SK-N-SH (cell line): ENCODE measurements around the gene RIT1. TPM values are rescaled to one million over a fixed set of nuclear protein-coding genes. Genes with fewer than 3 reads are reported as not detected.
A peak's percentile ranks its signal among the peaks of the same experiment; 100 is the strongest.

Experiments
- CTCF ChIA-PET: fragments of 300-600, 350-600 bp; formaldehyde crosslinking; extraction: SDS; loops from one replicate; lab custom pipeline; 2021; lab: Yijun Ruan, JAX
- POLR2A ChIA-PET: fragments of 350-600 bp; sonication (Branson Sonifier 250); formaldehyde crosslinking; extraction: SDS; loops from one replicate; lab custom pipeline; 2020; ENCODE audit warnings: antibody characterized with exemption, inconsistent platforms; lab: Yijun Ruan, JAX
- DNase-seq: peaks from one replicate; pipeline ENCODE4 v3.0.0; 2012
- H2AFZ ChIP-seq: fragments of 200-600 bp; sonication (generic); 2 replicates; pipeline ENCODE4 v1.8.1; 2016; ENCODE audit warnings: antibody characterized with exemption, mild to moderate bottlenecking, low read depth
- H3F3A ChIP-seq: fragments of 200-600 bp; sonication (generic); replicated peaks from 2 replicates; pipeline ENCODE3; 2016; ENCODE audit warnings: antibody characterized with exemption, mild to moderate bottlenecking; ENCODE audit not compliant: insufficient read depth
- H3K27ac ChIP-seq, 2 experiments: fragments of 200-500 bp in 1 of 2; fragments of 200-600 bp in 1 of 2; sonication (Bioruptor generic) in 1 of 2; sonication (generic), shearing (Covaris generic) in 1 of 2; 2 replicates each; pipeline versions ENCODE4 v1.5.1 to v1.6.1; 2014 to 2016; ENCODE audit warnings: low read depth in 2 of 2, inconsistent platforms in 1 of 2, low read length in 1 of 2, mild to moderate bottlenecking in 1 of 2, mixed read lengths in 1 of 2
- H3K27me3 ChIP-seq: fragments of 200-600 bp; sonication (generic), shearing (Covaris generic); 2 replicates; pipeline ENCODE4 v1.6.1; 2016; ENCODE audit warnings: mixed run types; ENCODE audit not compliant: insufficient read depth
- H3K36me3 ChIP-seq, 2 experiments: fragments of 200-500 bp in 1 of 2; fragments of 200-600 bp in 1 of 2; sonication (Bioruptor generic) in 1 of 2; sonication (generic) in 1 of 2; replicated peaks in 1 of 2; 2 replicates each; pipeline versions ENCODE3 to v1.5.1; 2014 to 2016; ENCODE audit warnings: low read length in 1 of 2, mild to moderate bottlenecking in 1 of 2; ENCODE audit not compliant: insufficient read depth in 2 of 2, control insufficient read depth in 1 of 2
- H3K4me1 ChIP-seq, 2 experiments: fragments of 200-500 bp in 1 of 2; fragments of 200-600 bp in 1 of 2; sonication (Bioruptor generic) in 1 of 2; sonication (generic), shearing (Covaris generic) in 1 of 2; 2 replicates each; pipeline versions ENCODE4 v1.5.1 to v1.6.1; 2014 to 2016; ENCODE audit warnings: low read depth in 1 of 2, low read length in 1 of 2, mixed run types in 1 of 2; ENCODE audit not compliant: insufficient read depth in 2 of 2, control insufficient read depth in 1 of 2
- H3K4me2 ChIP-seq: fragments of 200-600 bp; sonication (generic), shearing (Covaris generic); 2 replicates; pipeline ENCODE4 v1.6.1; 2017; ENCODE audit warnings: mixed run types
- H3K4me3 ChIP-seq, 2 experiments: fragments of 200-500 bp in 1 of 2; fragments of 200-600 bp in 1 of 2; sonication (Bioruptor generic) in 1 of 2; sonication (generic), shearing (Covaris generic) in 1 of 2; 2 replicates each; pipeline versions ENCODE4 v1.5.1 to v1.8.1; 2014 to 2016; ENCODE audit warnings: low read depth in 2 of 2, inconsistent platforms in 1 of 2, low read length in 1 of 2, mild to moderate bottlenecking in 1 of 2, mixed read lengths in 1 of 2, moderate library complexity in 1 of 2
- H3K79me2 ChIP-seq: fragments of 200-600 bp; sonication (generic); 2 replicates; pipeline ENCODE4 v1.8.1; 2017; ENCODE audit warnings: mild to moderate bottlenecking; ENCODE audit not compliant: insufficient read depth
- H3K9ac ChIP-seq: fragments of 200-600 bp; sonication (generic); 2 replicates; pipeline ENCODE4 v1.6.1; 2017; ENCODE audit warnings: mixed run types
- H3K9me2 ChIP-seq: fragments of 200-600 bp; sonication (generic); 2 replicates; pipeline ENCODE4 v1.6.1; 2017; ENCODE audit warnings: mixed run types
- H3K9me3 ChIP-seq: fragments of 200-600 bp; sonication (generic); 2 replicates; pipeline ENCODE4 v1.6.1; 2017; ENCODE audit warnings: mixed run types, mild to moderate bottlenecking, moderate library complexity
- H4K20me1 ChIP-seq: fragments of 200-600 bp; sonication (generic); 2 replicates; pipeline ENCODE4 v1.6.1; 2017; ENCODE audit warnings: mild to moderate bottlenecking, mixed run types; ENCODE audit not compliant: insufficient read depth
- CHD2 ChIP-seq: fragments of 150-350 bp; IDR thresholded peaks from 2 replicates; pipeline ENCODE4 v1.6.1; 2018; ENCODE audit warnings: low read length; ENCODE audit not compliant: partially characterized antibody
- EZH2phosphoT487 ChIP-seq: fragments of 200-600 bp; sonication (generic); IDR thresholded peaks from 2 replicates; pipeline ENCODE4 v1.6.1; 2017; ENCODE audit warnings: low read depth, mixed run types, mild to moderate bottlenecking, antibody characterized with exemption, moderate library complexity, borderline replicate concordance
- GATA2 ChIP-seq: sonication (generic); formaldehyde crosslinking; IDR thresholded peaks from 2 replicates; pipeline ENCODE4 v1.5.0; 2020; ENCODE audit warnings: mild to moderate bottlenecking, missing genetic modification reagents
- MXI1 ChIP-seq: IDR thresholded peaks from 2 replicates; pipeline ENCODE4 v1.6.1; 2012; ENCODE audit warnings: mild to moderate bottlenecking, low read depth, low read length, improper control_type of control experiment
- NFIC ChIP-seq: IDR thresholded peaks from 2 replicates; pipeline ENCODE4 v1.4.0; 2012; ENCODE audit warnings: borderline replicate concordance
- POLR2AphosphoS5 ChIP-seq: IDR thresholded peaks from 2 replicates; pipeline ENCODE4 v1.6.1; 2012; ENCODE audit warnings: low read depth, low read length
- RCOR1 ChIP-seq: fragments of 150-350 bp; IDR thresholded peaks from 2 replicates; pipeline ENCODE4 v1.6.1; 2017; ENCODE audit warnings: antibody characterized with exemption, low read length
- SIN3A ChIP-seq: IDR thresholded peaks from 2 replicates; pipeline ENCODE4 v1.6.1; 2012; ENCODE audit warnings: low read depth, mild to moderate bottlenecking, low read length, moderate library complexity, borderline replicate concordance
- SMC3 ChIP-seq: IDR thresholded peaks from 2 replicates; pipeline ENCODE4 v1.6.1; 2012; ENCODE audit warnings: low read depth, low read length, improper control_type of control experiment
- TCF12 ChIP-seq: IDR thresholded peaks from 2 replicates; pipeline ENCODE4 v1.4.0; 2012
- WGBS: methylation state at CpG from one replicate; pipeline ENCODE4 v1.1.6; 2017; ENCODE audit warnings: low lambda C conversion rate; 5-methylcytosine and 5-hydroxymethylcytosine counted together
- polyA plus RNA-seq, 3 experiments: library from polyadenylated mRNA; depleted of rRNA; stranded (reverse); fragments of >200 nt; gene quantifications; 2 replicates each; pipeline ENCODE4 v1.2.3, GENCODE V29; 2012
- TF ChIP-seq, protein P1 (sequence below): fragments of 150-350 bp; IDR thresholded peaks from 2 replicates; pipeline ENCODE4 v1.6.1; 2017; ENCODE audit warnings: antibody characterized with exemption, low read length, low read depth, borderline replicate concordance
- TF ChIP-seq, protein P2 (sequence below): IDR thresholded peaks from 2 replicates; pipeline ENCODE4 v1.4.0; 2012; ENCODE audit warnings: low read depth, borderline replicate concordance
- TF ChIP-seq, protein P3 (sequence below): fragments of 150-350 bp; IDR thresholded peaks from 2 replicates; pipeline ENCODE4 v1.6.1; 2016; ENCODE audit warnings: mild to moderate bottlenecking, low read depth, low read length
- TF ChIP-seq, protein P4 (sequence below): IDR thresholded peaks from 2 replicates; pipeline ENCODE4; 2012

RIT1 gene
- polyA plus RNA-seq, 1 of the 3 experiments (the other 2 are of a cell fraction), result 28.8 TPM

DNA sequence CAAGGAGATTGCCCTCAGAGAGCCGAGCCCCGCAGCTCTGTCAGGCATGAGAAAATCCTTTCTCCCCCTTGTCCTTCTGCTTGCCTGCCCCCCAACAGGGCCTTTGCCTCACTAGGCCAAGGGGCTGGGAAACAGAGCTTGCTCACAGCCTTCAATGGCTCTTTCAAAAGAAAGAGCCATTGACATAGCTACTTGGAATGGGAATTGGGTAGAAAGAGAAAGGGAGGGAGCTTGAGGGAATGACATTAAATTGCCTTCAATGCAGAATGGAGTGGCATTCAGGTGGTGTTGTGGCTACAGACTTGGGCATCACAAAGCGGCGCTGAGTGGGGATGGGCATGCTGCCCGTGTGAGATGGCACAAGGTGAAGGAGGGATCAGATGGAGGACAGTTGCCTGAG is 38.6 kb downstream of the RIT1 start (continued):
- TF ChIP-seq, protein P1, sequence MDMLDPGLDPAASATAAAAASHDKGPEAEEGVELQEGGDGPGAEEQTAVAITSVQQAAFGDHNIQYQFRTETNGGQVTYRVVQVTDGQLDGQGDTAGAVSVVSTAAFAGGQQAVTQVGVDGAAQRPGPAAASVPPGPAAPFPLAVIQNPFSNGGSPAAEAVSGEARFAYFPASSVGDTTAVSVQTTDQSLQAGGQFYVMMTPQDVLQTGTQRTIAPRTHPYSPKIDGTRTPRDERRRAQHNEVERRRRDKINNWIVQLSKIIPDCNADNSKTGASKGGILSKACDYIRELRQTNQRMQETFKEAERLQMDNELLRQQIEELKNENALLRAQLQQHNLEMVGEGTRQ, result no peak
- TF ChIP-seq CHD2 (no peak), NFIC (no peak), EZH2phosphoT487 (no peak), SIN3A (no peak), POLR2AphosphoS5 (no peak)

DNA sequence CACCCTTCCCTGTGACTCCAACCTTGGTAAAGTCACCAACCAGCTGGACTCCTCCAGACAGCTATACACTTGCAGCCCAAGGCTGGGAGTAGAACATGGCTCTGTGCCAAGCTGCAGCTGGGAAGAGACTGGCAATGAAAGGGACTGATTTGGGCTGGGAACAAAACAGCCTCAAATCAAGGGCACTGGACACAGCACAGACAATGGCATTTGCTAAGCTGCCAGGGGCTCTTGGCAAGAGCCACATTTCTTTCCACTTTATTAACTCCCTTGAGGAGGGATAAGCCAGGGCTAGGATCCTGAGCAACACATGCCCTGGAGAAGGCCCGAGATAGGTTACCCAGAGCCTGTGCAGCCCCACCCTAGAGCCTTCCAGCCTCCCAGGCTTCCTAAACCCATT is 39.8 kb downstream of the RIT1 start:
- peaks cover 0 to 24% of the 10 kb centered on the region in 2 experiments; a peak in 3 of 4 replicates for H3K4me1 ChIP-seq
- 25% methylated on average over 1 of the region's 1 CpG for WGBS
- no peaks in the 10 kb centered on the region for H3K9me2 ChIP-seq
- no peak overlapping the region for H3K4me3 ChIP-seq
- no peak overlapping the region for H2AFZ ChIP-seq
- H3K79me2 ChIP-seq, result peaks cover 37% of the 10 kb centered on the region
- H3K27ac ChIP-seq, result peak overlapping the region in 1 of 2 experiments; percentile 61; a peak in 2 of 4 replicates
- H3K9me3 ChIP-seq, result no peaks in the 10 kb centered on the region
- no peaks in the 10 kb centered on the region for H3K27me3 ChIP-seq
- CTCF ChIA-PET, result interaction anchor here (1.2 to 1.6 kb wide), 3 partner anchors 13 to 195 kb away, joined by 3 to 5 read pairs (median 5); no protein-coding TSS in a partner anchor
- H4K20me1 ChIP-seq, result no peaks in the 10 kb centered on the region
- DNase-seq, result peak; percentile 73
- H3K9ac ChIP-seq, result no peak overlapping the region
- peak; percentile 29; the same call in 1 of the 2 replicates for TF ChIP-seq NFIC
- TF ChIP-seq TCF12, result no peak
- TF ChIP-seq, protein P2, sequence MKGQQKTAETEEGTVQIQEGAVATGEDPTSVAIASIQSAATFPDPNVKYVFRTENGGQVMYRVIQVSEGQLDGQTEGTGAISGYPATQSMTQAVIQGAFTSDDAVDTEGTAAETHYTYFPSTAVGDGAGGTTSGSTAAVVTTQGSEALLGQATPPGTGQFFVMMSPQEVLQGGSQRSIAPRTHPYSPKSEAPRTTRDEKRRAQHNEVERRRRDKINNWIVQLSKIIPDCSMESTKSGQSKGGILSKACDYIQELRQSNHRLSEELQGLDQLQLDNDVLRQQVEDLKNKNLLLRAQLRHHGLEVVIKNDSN, result no peak
- TF ChIP-seq RCOR1, result peak; percentile 49; the same call in 1 of the 2 replicates
- TF ChIP-seq, protein P3, sequence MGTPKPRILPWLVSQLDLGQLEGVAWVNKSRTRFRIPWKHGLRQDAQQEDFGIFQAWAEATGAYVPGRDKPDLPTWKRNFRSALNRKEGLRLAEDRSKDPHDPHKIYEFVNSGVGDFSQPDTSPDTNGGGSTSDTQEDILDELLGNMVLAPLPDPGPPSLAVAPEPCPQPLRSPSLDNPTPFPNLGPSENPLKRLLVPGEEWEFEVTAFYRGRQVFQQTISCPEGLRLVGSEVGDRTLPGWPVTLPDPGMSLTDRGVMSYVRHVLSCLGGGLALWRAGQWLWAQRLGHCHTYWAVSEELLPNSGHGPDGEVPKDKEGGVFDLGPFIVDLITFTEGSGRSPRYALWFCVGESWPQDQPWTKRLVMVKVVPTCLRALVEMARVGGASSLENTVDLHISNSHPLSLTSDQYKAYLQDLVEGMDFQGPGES, result no peak
- no peak for TF ChIP-seq EZH2phosphoT487
- no peak for TF ChIP-seq GATA2 (CRISPR knock-in tag)
- TF ChIP-seq, protein P1, result no peak
- no peak for TF ChIP-seq SMC3
- TF ChIP-seq, protein P4, sequence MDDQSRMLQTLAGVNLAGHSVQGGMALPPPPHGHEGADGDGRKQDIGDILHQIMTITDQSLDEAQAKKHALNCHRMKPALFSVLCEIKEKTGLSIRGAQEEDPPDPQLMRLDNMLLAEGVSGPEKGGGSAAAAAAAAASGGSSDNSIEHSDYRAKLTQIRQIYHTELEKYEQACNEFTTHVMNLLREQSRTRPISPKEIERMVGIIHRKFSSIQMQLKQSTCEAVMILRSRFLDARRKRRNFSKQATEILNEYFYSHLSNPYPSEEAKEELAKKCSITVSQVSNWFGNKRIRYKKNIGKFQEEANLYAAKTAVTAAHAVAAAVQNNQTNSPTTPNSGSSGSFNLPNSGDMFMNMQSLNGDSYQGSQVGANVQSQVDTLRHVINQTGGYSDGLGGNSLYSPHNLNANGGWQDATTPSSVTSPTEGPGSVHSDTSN, result no peak
- peak; percentile 41 for TF ChIP-seq MXI1
- TF ChIP-seq, all 33 proteins: peak for 3
- Histone ChIP-seq H3K36me3 (peaks cover 13 to 21% of the 10 kb centered on the region in 2 experiments), H3F3A (no peaks in the 10 kb centered on the region), H3K4me2 (no peak overlapping the region)
- POLR2A ChIA-PET, result interaction anchor here (1.1 to 4.0 kb wide), 2 partner anchors 11 to 14 kb away, joined by 6 to 32 read pairs; partner anchors contain the start of genes GON4L and SYT11
